Measurements from ENCODE around the gene ABTB2. TPM values are rescaled to one million over a fixed set of nuclear protein-coding genes. Genes with fewer than 3 reads are reported as not detected.
A peak's percentile ranks its signal among the peaks of the same experiment; 100 is the strongest.

ABTB2 gene
- total RNA-seq, 2 donors from 2014 or later: 5.8 to 11.1 TPM

- Histone ChIP-seq H3K27me3 (no peaks in the 10 kb centered on the region), H3K27ac (no peak overlapping the region), H3K4me3 (no peak overlapping the region), H3K9ac (ENCODE audit: low read depth in 2 of 2, low read length in 2 of 2) (no peak overlapping the region), H3K9me3 (no peaks in the 10 kb centered on the region), H3K4me1 (no peaks in the 10 kb centered on the region), H3K36me3 (no peaks in the 10 kb centered on the region)
- no peak for DNase-seq
- TF ChIP-seq CTCF (IDR thresholded peaks at IDR 0.05): no peak
- intact Hi-C loops (cut with DNase I): no loop called here
Measured at GRCh38 chr11:34254011-34254410, 103.8 kb downstream of the ABTB2 start.

GRCh38 chr11:34252651-34253050 lies 105.2 kb downstream of the ABTB2 start:
- H3K9ac ChIP-seq (ENCODE audit: low read depth in 2 of 2, low read length in 2 of 2): no peak overlapping the region
- intact Hi-C loops (cut with DNase I): no loop called here
- no peaks in the 10 kb centered on the region for H3K4me1 ChIP-seq
- no peaks in the 10 kb centered on the region for H3K36me3 ChIP-seq
- H3K27me3 ChIP-seq: no peaks in the 10 kb centered on the region
- DNase-seq: no peak
- H3K9me3 ChIP-seq: no peaks in the 10 kb centered on the region
- no peak overlapping the region for H3K27ac ChIP-seq
- H3K4me3 ChIP-seq: no peak overlapping the region
- TF ChIP-seq CTCF (IDR thresholded peaks at IDR 0.05): no peak

DNA sequence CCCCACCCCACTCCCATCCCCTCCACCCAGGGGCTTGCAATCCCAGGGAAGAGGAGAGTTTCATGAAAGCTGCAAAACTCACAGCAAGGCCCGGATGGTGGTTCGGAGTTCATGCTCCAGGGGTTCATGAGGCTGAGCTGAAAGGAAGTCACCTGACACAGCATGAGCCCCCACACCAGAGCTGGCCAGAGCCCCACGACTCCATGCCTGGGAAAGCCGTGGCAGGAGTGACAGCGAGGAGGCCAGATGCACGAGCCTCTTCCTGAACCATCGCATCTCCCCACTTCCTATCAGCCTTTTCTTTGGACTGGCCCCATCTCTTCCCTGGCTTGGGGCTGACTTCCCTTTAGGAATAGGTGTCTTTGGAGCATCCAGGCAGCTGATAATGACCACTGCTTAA lies 105.8 kb downstream of the ABTB2 start:
- Histone ChIP-seq H3K4me3 (no peak overlapping the region), H3K9me3 (no peaks in the 10 kb centered on the region), H3K4me1 (no peaks in the 10 kb centered on the region), H3K9ac (ENCODE audit: low read depth in 2 of 2, low read length in 2 of 2) (no peak overlapping the region), H3K27me3 (no peaks in the 10 kb centered on the region), H3K27ac (no peak overlapping the region), H3K36me3 (no peaks in the 10 kb centered on the region)
- intact Hi-C loops (cut with DNase I): no loop called here
- no peak for DNase-seq
- TF ChIP-seq CTCF (IDR thresholded peaks at IDR 0.05): no peak

- Histone ChIP-seq H3K9me3 (no peaks in the 10 kb centered on the region), H3K27me3 (no peaks in the 10 kb centered on the region), H3K27ac (no peak overlapping the region), H3K4me3 (no peak overlapping the region), H3K9ac (ENCODE audit: low read depth in 2 of 2, low read length in 2 of 2) (no peak overlapping the region), H3K36me3 (no peaks in the 10 kb centered on the region), H3K4me1 (no peaks in the 10 kb centered on the region)
- intact Hi-C loops (cut with DNase I): no loop called here
- DNase-seq: no peak
- TF ChIP-seq CTCF (IDR thresholded peaks at IDR 0.05): no peak
Measured at GRCh38 chr11:34251589-34251980, 106.2 kb downstream of the ABTB2 start.

GRCh38 chr11:34250732-34251588 lies 106.8 kb downstream of the ABTB2 start:
- H3K4me3 ChIP-seq: no peak overlapping the region
- intact Hi-C loops (cut with DNase I): no loop called here

More at GRCh38 chr11:34250732-34251588, 106.8 kb downstream of the ABTB2 start:
- Histone ChIP-seq H3K4me1 (no peaks in the 10 kb centered on the region), H3K27ac (no peak overlapping the region), H3K9ac (ENCODE audit: low read depth in 2 of 2, low read length in 2 of 2) (no peak overlapping the region), H3K9me3 (no peaks in the 10 kb centered on the region), H3K36me3 (no peaks in the 10 kb centered on the region), H3K27me3 (no peaks in the 10 kb centered on the region)
- DNase-seq: peak; percentile 40
- no peak for TF ChIP-seq CTCF (IDR thresholded peaks at IDR 0.05)
